ENCODE results near the gene NEK7. TPM values are rescaled to one million over a fixed set of nuclear protein-coding genes. Genes with fewer than 3 reads are reported as not detected.
A peak's percentile ranks its signal among the peaks of the same experiment; 100 is the strongest.
"Not testable (repeated sequence)": the region's sequence is repeated elsewhere in the genome, so short reads cannot be mapped to it uniquely, and the experiment has no call there.

Gene NEK7
- total and polyA plus RNA-seq, 9 donors, result 25.0 to 87.0 (median 61.3) TPM

DNA sequence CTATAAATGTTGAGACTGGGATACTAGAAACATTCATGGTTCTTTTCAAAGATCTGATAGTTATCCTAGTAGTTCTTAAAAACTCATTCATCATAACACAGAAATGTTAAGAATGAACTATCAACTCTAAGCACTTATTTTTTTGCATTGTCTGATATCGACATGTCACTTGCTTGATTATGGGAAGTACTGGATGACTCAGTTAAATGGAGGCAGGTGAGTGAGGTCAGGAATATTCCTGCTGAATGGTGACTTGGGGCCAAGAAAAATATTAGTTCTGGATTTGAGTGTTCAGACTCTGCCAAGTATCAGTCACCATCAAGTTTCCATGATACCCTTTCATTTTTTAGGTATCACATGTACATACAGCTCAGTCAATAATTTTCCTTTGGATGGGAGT is 63.6 kb downstream of the NEK7 start:
- H3K4me1 ChIP-seq (ENCODE audit: insufficient read depth), result peaks cover 1% of the 10 kb centered on the region
- H3K36me3 ChIP-seq, result no peaks in the 10 kb centered on the region
- peaks cover 4% of the 10 kb centered on the region for H3K27me3 ChIP-seq
- TF ChIP-seq POLR2A (IDR thresholded peaks at IDR 0.05) (no peak), EP300 (IDR thresholded peaks at IDR 0.05) (no peak)
- TF ChIP-seq, protein P1, sequence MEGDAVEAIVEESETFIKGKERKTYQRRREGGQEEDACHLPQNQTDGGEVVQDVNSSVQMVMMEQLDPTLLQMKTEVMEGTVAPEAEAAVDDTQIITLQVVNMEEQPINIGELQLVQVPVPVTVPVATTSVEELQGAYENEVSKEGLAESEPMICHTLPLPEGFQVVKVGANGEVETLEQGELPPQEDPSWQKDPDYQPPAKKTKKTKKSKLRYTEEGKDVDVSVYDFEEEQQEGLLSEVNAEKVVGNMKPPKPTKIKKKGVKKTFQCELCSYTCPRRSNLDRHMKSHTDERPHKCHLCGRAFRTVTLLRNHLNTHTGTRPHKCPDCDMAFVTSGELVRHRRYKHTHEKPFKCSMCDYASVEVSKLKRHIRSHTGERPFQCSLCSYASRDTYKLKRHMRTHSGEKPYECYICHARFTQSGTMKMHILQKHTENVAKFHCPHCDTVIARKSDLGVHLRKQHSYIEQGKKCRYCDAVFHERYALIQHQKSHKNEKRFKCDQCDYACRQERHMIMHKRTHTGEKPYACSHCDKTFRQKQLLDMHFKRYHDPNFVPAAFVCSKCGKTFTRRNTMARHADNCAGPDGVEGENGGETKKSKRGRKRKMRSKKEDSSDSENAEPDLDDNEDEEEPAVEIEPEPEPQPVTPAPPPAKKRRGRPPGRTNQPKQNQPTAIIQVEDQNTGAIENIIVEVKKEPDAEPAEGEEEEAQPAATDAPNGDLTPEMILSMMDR (IDR thresholded peaks at IDR 0.05), result no peak
- H3K9me3 ChIP-seq, result no peaks in the 10 kb centered on the region
- no peak for DNase-seq
- H3K4me3 ChIP-seq, result no peak overlapping the region
- WGBS, 3 donors, result 72 to 93% (median 85%) methylated on average over 1 of the region's 1 CpG
- intact Hi-C loops (cut with DNase I), result no loop called here
- H3K27ac ChIP-seq, result no peak overlapping the region

DNA sequence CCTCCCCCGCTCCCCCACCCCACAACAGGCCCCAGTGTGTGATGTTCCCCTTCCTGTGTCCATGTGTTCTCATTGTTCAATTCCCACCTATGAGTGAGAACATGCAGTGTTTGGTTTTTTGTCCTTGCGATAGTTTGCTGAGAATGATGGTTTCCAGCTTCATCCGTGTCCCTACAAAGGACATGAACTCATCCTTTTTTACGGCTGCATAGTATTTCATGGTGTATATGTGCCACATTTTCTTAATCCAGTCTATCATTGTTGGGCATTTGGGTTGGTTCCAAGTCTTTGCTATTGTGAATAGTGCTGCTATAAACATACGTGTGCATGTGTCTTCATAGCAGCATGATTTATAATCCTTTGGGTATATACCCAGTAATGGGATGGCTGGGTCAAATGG is 70.2 kb downstream of the NEK7 start:
- H3K27ac ChIP-seq; intact Hi-C loops (cut with DNase I); H3K36me3 ChIP-seq; H3K9me3 ChIP-seq; H3K4me3 ChIP-seq; DNase-seq; H3K27me3 ChIP-seq; H3K4me1 ChIP-seq (ENCODE audit: insufficient read depth): not testable (repeated sequence)
- WGBS, 3 donors, result 91 to 99% (median 95%) methylated on average over 4 to 5 of the region's 5 CpGs

DNA sequence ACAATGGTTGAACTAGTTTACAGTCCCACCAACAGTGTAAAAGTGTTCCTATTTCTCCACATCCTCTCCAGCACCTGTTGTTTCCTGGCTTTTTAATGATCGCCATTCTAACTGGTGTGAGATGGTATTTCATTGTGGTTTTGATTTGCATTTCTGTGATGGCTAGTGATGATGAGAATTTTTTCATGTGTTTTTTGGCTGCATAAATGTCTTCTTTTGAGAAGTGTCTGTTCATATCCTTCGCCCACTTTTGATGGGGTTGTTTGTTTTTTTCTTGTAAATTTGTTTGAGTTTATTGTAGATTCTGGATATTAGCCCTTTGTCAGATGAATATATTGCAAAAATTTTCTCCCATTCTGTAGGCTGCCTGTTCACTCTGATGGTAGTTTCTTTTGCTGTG is 70.7 kb downstream of the NEK7 start:
- H3K27ac ChIP-seq; intact Hi-C loops (cut with DNase I); H3K36me3 ChIP-seq; H3K4me3 ChIP-seq; H3K9me3 ChIP-seq; H3K4me1 ChIP-seq (ENCODE audit: insufficient read depth); DNase-seq; H3K27me3 ChIP-seq: not testable (repeated sequence)
- 98 to 100% (median 100%) methylated on average over 2 of the region's 2 CpGs for WGBS, 3 donors

DNA sequence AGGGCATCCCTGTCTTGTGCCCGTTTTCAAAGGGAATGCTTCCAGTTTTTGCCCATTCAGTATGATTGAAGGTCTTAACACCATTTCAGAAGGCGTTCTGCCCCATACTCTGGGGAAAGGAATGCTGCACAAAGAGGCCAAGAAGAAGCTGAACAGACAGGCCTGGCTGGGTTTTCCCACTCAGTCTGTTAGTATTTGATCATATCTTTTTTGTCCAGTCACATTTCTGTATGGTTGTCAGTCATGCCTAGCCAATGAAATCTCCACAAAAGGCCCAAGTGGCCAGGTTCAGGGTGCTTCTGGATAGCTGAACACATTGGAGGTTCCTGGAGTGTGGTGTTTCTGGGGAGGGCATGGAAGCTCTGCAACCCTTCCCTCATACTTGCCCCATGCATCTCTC is 72.1 kb downstream of the NEK7 start:
- Histone ChIP-seq H3K27ac (peak overlapping the region in 1 of 2 donors; percentile 8), H3K4me1 (ENCODE audit: insufficient read depth) (peaks cover 7% of the 10 kb centered on the region), H3K4me3 (no peak overlapping the region), H3K27me3 (no peaks in the 10 kb centered on the region), H3K9me3 (no peaks in the 10 kb centered on the region), H3K36me3 (no peaks in the 10 kb centered on the region)
- 89 to 98% (median 95%) methylated on average over 2 of the region's 2 CpGs for WGBS, 3 donors
- intact Hi-C loops (cut with DNase I), result no loop called here
- TF ChIP-seq EP300 (IDR thresholded peaks at IDR 0.05) (no peak), POLR2A (IDR thresholded peaks at IDR 0.05) (no peak)
- TF ChIP-seq, protein P1 (IDR thresholded peaks at IDR 0.05), result no peak
- DNase-seq, result no peak

DNA sequence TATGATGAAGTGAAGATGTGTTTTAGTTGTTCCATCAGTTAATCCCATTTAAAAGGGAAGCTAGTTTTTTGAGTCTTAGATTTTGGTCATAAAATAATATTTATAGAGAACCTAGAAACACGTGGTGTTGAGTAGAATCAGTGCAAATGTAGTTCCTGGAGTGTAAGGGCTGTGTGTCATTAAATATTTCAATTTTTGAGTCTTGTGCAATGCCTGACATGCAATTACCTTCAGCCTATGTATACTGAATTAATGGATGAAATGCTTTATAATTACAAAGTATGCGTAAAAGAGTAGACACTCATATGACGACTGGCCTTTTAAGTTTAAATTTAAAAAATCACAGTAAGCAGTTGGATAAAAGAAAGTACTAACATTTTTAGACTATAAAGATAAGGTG is 75.0 kb downstream of the NEK7 start:
- Histone ChIP-seq H3K36me3 (no peaks in the 10 kb centered on the region), H3K27me3 (no peaks in the 10 kb centered on the region), H3K4me3 (no peak overlapping the region), H3K9me3 (no peaks in the 10 kb centered on the region), H3K4me1 (ENCODE audit: insufficient read depth) (peaks cover 7% of the 10 kb centered on the region), H3K27ac (no peak overlapping the region)
- no peak for DNase-seq
- TF ChIP-seq, protein P1 (IDR thresholded peaks at IDR 0.05), result no peak
- TF ChIP-seq POLR2A (IDR thresholded peaks at IDR 0.05) (no peak), EP300 (IDR thresholded peaks at IDR 0.05) (no peak)
- 88 to 95% (median 95%) methylated on average over 3 of the region's 3 CpGs for WGBS, 3 donors
- intact Hi-C loops (cut with DNase I), result no loop called here

DNA sequence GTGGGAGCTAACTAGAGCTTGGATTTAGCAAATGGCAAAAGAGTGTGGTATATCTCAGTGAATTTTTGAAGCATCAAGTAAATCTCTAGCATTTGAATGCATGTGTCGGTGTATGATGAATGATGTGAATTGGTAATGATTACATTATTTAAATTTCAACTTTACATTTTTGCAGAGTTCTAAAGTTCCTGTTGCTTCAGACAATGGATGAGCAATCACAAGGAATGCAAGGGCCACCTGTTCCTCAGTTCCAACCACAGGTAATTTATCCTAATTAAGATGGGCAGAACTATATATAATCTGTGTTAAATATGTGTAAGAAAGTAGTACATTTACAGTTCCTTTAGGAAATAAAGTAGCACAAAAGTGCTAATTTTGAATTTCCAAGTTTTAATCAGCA is 75.6 kb downstream of the NEK7 start:
- no peak overlapping the region for H3K4me3 ChIP-seq

More for the DNA sequence above, 75.6 kb downstream of the NEK7 start:
- WGBS, 3 donors, result 96 to 100% (median 96%) methylated on average over 1 of the region's 1 CpG
- no peak overlapping the region for H3K27ac ChIP-seq
- TF ChIP-seq EP300 (IDR thresholded peaks at IDR 0.05), result no peak
- no peak for DNase-seq
- no peaks in the 10 kb centered on the region for H3K27me3 ChIP-seq
- H3K4me1 ChIP-seq (ENCODE audit: insufficient read depth), result peaks cover 7% of the 10 kb centered on the region
- intact Hi-C loops (cut with DNase I), result no loop called here
- H3K9me3 ChIP-seq, result no peaks in the 10 kb centered on the region
- H3K36me3 ChIP-seq, result no peaks in the 10 kb centered on the region

All from ovary (tissue), 9 donors.